A172 (cell line): ENCODE data around the gene ARHGAP30. TPM values are rescaled to one million over a fixed set of nuclear protein-coding genes. Genes with fewer than 3 reads are reported as not detected.

ENCODE experiments used
- DNase-seq: peaks from one replicate; pipeline ENCODE4 v3.0.0-alpha.2; 2015; ENCODE audit warnings: low spot score
- total RNA-seq: library from RNA; depleted of rRNA; stranded (reverse); fragments of >200 nt; shearing (Covaris generic); gene quantifications from 2 replicates; pipeline ENCODE4 v1.2.3, GENCODE V29; 2014

The ARHGAP30 gene
- total RNA-seq, 1 experiment from 2014 or later: 0.07 TPM

DNA sequence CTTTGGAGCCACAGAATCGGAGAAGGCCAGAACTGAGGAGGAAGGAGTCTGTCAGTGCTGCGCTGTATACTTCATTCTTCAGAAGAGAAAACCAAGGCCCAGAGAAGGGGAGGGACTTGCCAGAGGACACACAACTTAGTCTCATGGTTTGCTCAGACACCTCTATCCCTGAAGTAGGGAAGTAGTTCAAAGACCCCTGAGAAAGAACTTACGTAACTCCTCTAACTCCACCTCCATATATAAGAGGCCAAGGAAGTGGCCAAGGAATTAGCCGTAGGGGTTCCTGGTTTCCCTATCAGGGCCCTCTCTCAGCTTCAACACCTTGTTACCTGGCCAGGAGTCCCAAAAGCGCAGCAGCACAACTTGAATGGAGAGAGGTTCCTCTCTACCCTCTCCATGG, 20.2 kb upstream of the ARHGAP30 start:
- DNase-seq: no peak

DNA sequence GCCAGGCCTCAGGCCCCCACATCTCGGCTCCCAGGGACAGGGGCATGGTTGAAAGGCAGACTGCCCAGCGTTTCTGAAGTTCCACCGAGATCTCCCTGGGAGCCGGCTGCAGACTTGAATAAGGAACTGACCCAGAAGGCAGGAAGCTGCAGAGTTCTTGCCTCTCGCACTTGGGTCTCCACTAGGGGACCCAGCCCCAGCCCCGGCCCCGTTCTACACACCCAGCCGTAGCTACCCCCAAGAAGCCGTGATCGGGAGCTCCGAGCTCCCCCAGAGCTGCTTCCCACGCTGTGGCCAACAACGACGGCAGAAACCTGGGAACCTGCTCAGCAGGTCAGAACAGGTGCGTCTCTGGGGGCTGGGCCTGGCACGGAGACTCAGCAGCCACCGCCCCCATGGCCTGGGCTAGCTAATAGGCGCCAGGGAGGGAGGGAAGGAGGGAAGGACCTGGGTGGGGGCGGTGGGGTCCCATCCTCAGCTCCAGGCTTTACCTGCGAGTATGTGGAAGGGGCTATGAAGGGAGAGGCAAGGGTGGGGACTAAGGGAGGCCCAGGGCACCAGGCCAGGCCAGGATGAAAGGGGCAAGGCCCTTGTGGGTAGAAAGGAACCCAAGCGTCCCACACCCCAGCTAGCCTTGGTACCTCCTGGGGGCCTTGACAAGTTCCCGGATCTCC, 19.7 kb upstream of the ARHGAP30 start, which contains the start of gene NECTIN4:
Gene NECTIN4 (minus strand): TSS at position 308 of the 674 bp plus-strand sequence. CDS start 262 bp downstream, at position 46.
- DNase-seq: no peak

DNA sequence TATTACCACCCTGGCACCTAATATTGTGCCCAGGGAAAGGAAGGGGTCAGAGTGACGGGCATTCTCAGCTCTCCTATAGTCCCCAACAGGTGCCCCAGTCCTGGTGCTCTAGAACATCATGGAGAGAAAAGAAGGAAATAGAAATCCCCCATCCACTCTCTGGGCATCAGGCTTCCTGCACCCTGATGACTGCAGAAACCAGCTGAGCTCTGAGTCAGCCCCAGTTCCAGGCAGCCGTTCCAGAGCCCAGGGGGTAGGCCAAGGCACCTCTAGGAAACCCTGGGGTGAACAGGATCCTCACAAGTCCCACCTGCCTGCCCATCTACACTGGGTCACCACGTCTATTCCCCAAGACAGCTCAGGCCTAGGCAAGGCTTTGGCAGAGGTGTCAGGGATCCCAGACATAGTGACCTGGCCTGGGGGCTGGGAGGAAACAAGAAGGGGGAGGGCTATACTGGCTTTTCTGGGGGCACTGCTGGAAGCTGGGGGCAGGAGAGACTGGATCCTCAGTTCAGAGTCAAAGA, 19.0 kb upstream of the ARHGAP30 start:
- peak; percentile 73 for DNase-seq

- no peak for DNase-seq
Measured at GRCh38 chr1:161086457-161086856, 16.8 kb upstream of the ARHGAP30 start.

DNA sequence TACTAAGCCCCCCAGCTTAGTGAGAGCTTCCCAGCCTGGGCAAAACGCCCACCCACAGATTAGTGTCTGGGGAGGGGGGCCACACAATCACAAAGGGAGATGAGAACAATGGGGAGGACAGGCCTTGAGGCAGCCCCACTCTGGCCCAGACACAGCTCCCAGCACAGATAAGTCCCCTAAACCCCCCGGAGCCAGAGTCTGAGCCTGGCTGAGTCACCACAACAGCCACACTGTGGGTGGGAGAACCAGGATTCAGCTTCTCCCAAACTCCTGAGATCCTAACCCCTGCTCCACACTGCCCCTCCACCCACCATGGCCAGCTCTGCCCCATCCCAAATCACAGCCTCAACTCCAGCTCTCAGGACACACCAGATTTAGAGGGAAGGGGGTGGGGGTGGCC, 15.5 kb upstream of the ARHGAP30 start:
- no peak for DNase-seq

GRCh38 chr1:161084597-161084988, 14.9 kb upstream of the ARHGAP30 start:
- no peak for DNase-seq

DNA sequence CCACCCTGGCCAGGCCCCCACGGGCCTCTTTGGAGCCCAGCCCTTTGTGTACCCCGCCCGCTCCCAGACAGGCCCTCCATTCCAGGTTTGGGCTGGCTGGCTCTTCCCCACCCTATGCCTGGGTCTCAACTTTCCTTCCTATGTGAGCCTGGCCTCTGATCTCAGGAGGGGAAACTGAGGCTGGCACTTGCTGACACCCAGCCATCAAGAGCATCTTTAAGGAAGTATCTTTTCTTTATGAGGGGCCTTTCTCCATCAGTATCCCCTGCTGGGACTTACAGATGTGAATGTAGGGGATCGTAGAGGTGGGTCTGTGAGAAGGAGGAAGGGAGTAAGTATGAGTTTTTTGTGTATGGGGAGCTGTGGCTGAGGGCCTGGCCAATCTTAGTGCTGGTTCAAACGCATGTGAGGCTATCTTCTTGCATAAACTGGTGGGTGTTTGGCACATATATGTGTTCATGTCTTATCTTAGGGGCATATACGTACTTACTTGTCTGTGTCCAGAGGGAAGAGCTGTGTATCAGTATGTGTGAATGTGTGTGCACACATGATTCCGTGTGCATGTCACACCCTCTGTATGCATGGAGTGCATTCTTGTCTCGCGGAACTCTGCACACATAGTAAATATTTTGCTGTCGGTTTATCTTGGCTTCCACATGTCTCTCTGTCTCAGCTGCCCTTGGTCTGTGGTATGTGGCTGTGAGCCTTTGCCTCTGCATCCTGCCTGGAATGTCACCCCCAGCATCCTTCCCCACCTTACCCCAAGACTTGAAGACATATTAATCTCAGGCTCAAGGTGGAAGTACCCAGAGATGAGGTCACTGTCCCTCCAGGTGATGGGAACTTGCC, 14.3 kb upstream of the ARHGAP30 start:
- no peak for DNase-seq

DNA sequence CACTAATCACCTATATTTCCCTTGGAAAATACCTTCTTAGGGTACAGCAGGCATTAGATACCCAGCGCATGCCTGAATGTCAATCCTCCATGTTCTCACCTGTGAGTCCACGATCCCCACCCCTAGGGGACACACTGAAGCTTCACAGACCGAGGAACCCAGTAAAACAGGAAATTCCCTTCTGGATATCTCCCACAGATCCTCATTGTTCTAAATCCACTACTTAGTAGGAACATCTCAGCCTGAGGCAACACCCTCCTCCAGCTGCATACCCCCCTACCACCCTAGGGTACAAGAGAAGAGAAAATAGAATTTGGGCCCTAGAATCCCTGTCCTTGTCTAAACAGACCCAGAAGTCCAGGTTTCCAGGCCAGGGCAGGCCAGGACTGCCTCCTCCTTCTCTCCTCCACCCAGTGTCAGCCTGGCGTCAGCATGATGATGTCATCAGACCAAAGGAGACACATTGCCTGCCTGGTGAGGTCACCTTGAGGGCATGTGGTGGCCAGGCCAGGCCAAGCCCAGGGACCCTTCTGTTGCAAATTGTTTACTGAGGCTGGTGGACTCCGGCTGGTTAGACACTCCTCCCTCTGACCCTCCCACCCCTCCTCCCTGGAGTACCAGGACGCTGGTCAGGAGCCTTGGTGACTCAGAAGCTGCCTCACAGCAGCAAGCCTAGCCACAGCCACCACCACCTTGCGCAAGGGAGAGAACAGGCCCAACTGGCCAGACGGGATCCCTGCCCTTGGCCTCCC, 13.5 kb upstream of the ARHGAP30 start:
- peak; percentile 96 for DNase-seq

DNA sequence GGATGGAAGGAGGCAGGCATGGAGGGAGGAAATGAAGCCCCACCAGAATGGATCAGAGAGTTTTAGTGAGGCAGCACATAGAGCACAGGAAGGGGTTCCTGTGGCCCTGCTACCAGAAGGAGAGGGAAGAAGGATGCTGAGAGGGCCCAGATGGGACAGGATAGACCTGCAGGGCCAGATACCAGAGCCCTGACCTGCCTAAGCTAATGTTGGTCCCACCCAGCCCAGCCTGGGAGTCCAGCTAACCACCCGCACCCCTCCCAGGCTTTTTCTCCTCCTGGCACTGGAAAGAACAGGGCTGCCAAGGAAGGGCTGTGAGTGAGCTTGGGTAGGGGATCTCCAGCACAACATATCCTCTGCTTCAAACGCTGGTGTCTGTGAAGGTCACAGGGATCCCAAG, 12.8 kb upstream of the ARHGAP30 start:
- no peak for DNase-seq

DNA sequence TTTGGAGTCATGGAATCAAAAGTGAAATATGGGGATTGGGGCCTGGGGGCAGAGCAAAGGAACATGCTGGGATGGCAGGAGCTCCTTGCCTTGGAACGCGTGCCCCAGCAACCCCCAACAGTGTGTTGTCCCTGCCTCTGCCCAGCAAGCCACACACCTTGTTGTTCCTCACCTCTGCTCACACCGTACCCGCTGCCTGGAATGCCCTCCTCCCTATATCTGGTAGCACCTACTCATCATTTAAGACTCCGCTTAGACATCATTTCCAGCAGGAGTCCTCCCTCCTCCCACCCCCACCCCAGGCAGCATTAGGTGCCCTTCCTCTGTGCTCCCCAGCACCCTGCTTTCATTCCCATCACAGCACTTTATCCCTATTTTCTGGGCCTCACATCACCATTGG, 11.8 kb upstream of the ARHGAP30 start:
- no peak for DNase-seq

GRCh38 chr1:161080441-161081405, 11.0 kb upstream of the ARHGAP30 start:
- DNase-seq: peak; percentile 40

DNA sequence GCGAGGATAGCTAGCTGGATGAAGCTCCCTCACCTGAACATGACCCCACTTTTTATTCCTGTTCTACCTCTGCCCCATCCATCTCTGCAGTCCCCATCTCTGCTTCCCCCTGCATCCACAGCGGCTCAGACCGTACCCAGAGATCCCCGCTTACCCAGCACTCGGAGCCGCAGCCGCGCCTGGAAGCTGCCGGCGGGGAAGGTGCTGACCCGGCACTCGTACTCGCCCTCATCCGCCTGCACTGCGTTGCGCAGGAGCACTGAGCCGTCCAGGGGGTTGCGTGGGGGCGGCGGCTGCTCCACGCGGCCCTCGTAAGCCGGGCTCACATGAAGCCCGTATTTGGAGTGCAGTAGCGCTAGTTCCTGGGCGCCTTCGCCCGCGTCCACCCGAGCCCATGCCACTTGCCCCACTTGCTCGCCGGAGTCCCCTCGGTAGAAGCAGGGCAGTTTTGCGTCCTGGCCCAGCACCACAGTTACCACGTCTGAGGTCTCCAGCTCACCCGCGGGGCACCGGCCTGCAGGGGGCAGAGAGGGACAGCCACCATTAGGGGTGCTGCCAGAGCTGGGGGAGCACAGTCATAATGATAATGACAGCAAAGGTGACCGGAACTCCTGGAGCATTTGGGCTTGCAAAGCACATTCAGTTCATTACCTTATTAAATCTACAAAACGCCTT, 9.9 kb upstream of the ARHGAP30 start:
- DNase-seq: no peak

DNA sequence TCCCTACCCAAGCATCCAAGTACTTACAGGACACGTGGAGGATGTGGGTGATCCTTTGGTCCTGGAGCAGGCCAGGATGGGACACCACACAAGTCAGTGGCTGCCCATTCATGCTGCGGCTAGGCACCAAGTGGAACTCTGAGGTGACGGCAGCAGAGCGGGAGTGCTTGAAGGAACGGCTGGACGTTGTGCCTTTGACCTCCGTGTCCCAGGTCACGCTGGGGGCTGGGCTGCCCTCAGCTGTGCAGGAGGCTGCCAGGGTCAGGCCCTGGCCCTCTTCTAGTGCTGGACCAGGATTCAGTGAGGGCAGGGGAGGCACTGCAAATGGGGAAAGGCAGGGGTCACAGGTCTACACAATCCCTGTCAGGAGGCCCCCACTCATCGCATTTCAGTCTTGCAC, 7.7 kb upstream of the ARHGAP30 start:
- no peak for DNase-seq

DNA sequence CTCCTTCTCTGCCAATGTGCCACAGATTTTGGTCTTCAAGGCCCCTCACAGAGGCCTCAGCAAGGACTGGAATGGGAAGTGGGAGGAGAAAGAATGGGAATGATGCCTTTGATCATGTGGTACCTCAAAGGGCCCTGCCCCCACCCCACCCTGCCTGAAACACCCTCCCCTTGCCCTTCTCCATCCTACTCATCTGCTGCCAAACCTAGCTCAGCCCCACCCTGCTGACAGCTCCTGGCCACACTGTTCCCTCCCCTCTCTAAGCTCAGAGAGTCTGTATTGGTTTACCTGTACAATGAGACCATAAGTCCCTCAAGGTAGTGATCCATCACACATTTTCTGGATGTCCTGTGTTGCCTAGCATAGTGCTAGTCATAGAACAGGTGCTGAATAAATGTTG, 6.7 kb upstream of the ARHGAP30 start:
- no peak for DNase-seq

- no peak for DNase-seq
Measured at GRCh38 chr1:161074676-161075368, 5.1 kb upstream of the ARHGAP30 start.

GRCh38 chr1:161073474-161074121, 3.9 kb upstream of the ARHGAP30 start:
- no peak for DNase-seq

- DNase-seq: no peak
Measured at GRCh38 chr1:161072751-161073449, 3.2 kb upstream of the ARHGAP30 start.

DNA sequence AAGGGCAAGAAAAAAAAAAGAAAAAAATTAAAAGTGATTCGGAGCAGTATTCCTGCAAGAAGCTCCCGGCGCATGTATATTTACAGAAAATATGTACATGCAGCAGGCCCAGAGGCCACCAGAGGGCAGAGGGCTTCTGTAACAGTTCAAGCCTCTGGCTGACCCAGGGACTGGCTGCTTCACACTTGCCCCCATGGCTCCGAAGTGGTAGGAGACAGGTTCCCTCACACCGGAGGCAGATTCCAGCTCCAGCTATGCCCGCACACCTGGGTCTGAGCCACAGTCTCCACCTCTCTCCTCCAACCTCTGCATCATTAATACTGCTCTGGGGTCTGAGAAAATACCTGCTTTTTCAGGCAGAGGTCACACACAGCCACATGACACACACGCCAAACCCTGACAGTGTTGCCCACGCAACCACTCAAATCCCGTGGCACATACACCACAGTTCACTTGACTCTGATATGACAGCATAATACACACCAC, 2.2 kb upstream of the ARHGAP30 start:
- peak; percentile 48 for DNase-seq
